Muscle layer of colon (tissue), 2 donors: ENCODE measurements around the gene IGLL5.
"Not testable (repeated sequence)": the region's sequence is repeated elsewhere in the genome, so short reads cannot be mapped to it uniquely, and the experiment has no call there.

Source experiments
- H3K27ac ChIP-seq: one replicate; pipeline ENCODE4 v1.7.0; 2013; ENCODE audit warnings: low read depth, mild to moderate bottlenecking, low read length, moderate library complexity
- H3K27me3 ChIP-seq, 2 donors: one replicate each; pipeline ENCODE4 v1.7.0; 2013; ENCODE audit warnings: low read length in 2 of 2, mild to moderate bottlenecking in 2 of 2; ENCODE audit not compliant: insufficient read depth in 2 of 2, control insufficient read depth in 1 of 2
- H3K36me3 ChIP-seq: one replicate; pipeline ENCODE4 v1.7.0; 2013; ENCODE audit warnings: mild to moderate bottlenecking, low read length; ENCODE audit not compliant: insufficient read depth
- H3K4me1 ChIP-seq: one replicate; pipeline ENCODE4 v1.7.0; 2013; ENCODE audit warnings: mild to moderate bottlenecking, low read length; ENCODE audit not compliant: insufficient read depth
- H3K4me3 ChIP-seq, 2 donors: one replicate each; pipeline ENCODE4 v1.7.0; 2013; ENCODE audit warnings: low read length in 2 of 2, low read depth in 1 of 2, mild to moderate bottlenecking in 1 of 2, moderate library complexity in 1 of 2
- H3K9ac ChIP-seq: one replicate; pipeline ENCODE4 v1.7.0; 2013; ENCODE audit warnings: low read length
- H3K9me3 ChIP-seq: one replicate; pipeline ENCODE4 v1.7.0; 2013; ENCODE audit warnings: mild to moderate bottlenecking, low read length
- donor health status: abdominal sarcoma.
- donor health status: Adenocarcinoma of cecum.

Gene IGLL5

GRCh38 chr22:22891139-22891621, 3.6 kb downstream of the IGLL5 start:
- Histone ChIP-seq H3K27me3 (peaks cover 0 to 11% of the 10 kb centered on the region in 2 donors), H3K4me3 (no peak overlapping the region), H3K9ac (no peak overlapping the region), H3K4me1 (no peaks in the 10 kb centered on the region), H3K36me3 (no peaks in the 10 kb centered on the region), H3K9me3 (no peaks in the 10 kb centered on the region), H3K27ac (no peak overlapping the region)

DNA sequence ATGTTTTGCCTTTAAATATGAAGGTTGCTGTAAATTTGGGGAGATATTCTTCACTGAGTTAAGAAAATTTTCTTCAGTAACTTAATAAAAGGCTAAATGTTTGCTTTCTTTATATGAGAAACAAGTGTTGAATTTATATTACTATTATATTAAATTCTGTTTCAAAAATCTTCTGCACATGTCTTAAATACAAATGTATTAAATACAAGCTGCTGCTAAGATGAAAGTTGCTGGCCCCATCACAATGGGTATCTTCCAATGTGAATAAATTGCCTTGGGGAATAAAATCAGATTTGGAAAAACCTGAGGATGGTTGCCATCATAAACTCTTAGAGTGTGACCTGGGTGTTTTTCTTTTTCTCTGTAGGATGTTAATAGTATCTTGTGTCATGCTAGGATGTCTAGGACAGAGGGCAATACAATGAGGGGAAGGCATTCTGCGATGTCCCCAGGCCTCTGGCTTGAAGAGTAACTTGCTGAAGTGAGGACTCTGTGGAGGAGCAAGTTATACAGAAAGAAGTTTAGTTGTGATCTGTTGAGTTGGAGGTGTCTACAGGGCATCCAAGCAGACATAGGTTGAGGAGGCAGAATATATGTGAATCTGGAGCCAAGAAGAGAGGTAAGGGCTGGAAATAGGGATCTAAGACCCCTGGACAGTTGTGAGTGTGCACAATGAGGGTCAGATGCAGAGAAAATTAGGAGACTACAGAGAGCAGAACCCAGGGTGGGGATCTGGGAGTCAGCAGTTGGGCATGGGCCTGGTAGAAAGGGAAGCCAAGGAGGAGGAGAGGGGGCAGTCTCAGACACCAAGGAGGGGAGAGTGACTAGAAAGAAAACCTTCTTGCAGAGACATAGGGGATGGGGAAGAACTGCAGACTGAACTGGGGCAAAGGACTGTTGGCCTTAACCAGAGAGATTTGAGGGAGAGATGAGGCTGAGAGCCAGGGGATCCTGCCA, 4.8 kb downstream of the IGLL5 start:
- Histone ChIP-seq H3K9ac (no peak overlapping the region), H3K27ac (no peak overlapping the region), H3K4me3 (no peak overlapping the region), H3K4me1 (no peaks in the 10 kb centered on the region), H3K27me3 (peaks cover 0 to 10% of the 10 kb centered on the region in 2 donors), H3K9me3 (no peaks in the 10 kb centered on the region), H3K36me3 (no peaks in the 10 kb centered on the region)

DNA sequence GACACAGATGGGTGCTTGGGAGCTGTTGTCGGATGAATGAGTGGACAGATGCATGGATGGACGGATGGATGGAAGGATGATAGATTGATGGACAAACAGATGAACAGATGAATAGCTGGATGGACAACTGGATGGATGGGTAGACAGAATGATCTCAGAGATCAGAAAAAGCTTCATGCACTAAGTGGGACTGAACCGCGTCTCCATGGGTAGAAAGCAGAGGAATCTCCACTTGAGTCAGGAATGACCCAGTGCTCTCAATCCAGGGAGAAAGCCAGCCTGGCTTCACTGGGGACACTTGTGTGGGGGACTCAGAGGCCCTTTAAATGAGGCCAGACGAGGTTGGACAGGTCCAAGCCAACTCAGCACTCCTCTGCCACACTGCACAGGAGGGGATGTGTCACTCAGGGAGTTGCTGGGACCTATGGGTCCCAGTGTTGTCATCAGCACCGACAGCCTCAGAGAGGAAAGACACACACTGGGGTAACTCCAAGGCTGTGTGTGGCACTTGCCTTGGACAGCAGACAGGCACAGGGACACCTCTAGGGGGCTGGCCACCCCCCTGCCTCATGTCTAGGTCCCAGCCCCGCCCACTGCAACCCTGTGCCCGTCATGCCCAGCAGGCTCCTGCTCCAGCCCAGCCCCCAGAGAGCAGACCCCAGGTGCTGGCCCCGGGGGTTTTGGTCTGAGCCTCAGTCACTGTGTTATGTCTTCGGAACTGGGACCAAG, 5.6 kb downstream of the IGLL5 start:
- no peak overlapping the region for H3K4me3 ChIP-seq
- H3K27ac ChIP-seq, result no peak overlapping the region
- H3K36me3 ChIP-seq, result no peaks in the 10 kb centered on the region
- no peak overlapping the region for H3K9ac ChIP-seq
- H3K4me1 ChIP-seq, result no peaks in the 10 kb centered on the region
- H3K27me3 ChIP-seq, result peaks cover 0 to 4% of the 10 kb centered on the region in 2 donors
- H3K9me3 ChIP-seq, result no peaks in the 10 kb centered on the region

DNA sequence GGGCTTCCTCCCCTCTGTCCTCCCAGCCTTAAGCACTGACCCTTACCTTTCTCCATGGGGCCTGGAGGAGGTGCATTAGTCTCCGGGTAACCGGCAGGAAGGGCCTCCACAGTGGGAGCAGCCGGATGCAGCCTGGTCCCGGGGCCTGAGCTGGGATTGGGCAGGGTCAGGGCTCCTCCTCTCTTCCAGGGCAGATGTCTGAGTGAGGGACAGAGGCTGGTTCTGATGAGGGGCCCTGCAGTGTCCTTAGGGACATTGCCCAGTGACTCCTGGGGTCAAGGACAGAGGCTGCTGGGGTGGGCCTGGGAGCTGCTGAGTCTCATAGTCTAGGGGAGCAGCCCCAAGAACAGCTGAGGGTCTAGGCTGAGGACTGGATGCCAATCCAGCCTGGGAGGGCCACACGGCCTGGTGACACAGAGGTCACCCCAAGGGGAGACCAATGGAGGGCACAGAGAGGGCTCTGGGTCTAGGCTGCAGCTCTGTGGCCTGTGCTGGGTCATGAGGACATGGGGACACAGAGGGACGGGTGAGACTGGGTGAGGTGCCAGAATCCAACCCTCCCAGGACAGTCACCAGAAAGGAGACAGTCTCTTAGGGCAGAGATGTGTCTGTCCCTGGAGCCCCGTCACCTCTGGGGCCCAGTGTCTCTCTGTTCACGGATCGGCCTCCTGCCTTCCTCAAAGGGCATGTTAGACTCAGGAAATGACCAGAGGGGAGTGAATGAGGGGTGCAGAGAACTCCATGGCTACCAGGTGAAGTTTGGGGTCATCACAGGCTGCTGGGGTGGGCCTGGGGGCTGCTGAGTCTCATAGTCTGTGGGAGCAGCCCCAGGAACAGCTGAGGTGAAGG, 6.5 kb downstream of the IGLL5 start:
- no peak overlapping the region for H3K27ac ChIP-seq
- no peaks in the 10 kb centered on the region for H3K4me1 ChIP-seq
- H3K4me3 ChIP-seq, result no peak overlapping the region
- no peaks in the 10 kb centered on the region for H3K9me3 ChIP-seq
- peaks cover 0 to 4% of the 10 kb centered on the region in 2 donors for H3K27me3 ChIP-seq
- no peak overlapping the region for H3K9ac ChIP-seq
- no peaks in the 10 kb centered on the region for H3K36me3 ChIP-seq

DNA sequence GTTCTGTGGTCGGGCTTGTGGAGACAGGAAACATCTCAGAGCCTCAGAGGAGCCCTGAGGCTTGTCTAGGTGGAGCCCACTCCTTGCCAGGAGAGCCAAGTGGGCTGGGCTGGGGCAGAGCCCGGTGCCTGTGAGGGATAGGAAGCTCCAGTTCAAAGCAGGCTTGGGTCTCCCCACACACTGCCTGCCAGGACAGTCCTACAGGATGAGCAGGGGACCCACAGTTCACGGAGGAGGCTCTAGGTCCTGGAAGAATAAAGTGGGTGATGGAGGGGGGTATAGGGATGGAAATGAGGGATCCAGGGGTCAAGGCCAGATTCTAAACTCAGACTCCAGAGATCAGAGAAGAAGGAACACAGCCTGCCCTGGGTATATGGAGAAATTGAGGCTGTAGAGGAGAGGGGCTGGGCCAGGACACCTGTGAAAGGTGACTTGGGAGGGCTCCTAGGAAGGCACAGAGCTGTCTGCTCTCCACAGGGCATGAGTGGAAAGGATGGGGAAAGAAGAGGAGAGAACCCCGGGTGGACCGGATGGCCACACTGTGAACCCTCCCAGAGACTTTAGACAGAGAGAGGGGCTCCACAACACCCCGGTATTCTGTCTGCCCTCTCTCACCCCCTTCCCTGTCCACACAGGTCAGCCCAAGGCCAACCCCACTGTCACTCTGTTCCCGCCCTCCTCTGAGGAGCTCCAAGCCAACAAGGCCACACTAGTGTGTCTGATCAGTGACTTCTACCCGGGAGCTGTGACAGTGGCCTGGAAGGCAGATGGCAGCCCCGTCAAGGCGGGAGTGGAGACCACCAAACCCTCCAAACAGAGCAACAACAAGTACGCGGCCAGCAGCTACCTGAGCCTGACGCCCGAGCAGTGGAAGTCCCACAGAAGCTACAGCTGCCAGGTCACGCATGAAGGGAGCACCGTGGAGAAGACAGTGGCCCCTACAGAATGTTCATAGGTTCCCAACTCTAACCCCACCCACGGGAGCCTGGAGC, 7.4 kb downstream of the IGLL5 start:
- Histone ChIP-seq H3K27ac (no peak overlapping the region), H3K9me3 (no peaks in the 10 kb centered on the region), H3K4me3 (no peak overlapping the region), H3K36me3 (no peaks in the 10 kb centered on the region), H3K4me1 (no peaks in the 10 kb centered on the region), H3K9ac (no peak overlapping the region), H3K27me3 (peaks cover 0 to 4% of the 10 kb centered on the region in 2 donors)

DNA sequence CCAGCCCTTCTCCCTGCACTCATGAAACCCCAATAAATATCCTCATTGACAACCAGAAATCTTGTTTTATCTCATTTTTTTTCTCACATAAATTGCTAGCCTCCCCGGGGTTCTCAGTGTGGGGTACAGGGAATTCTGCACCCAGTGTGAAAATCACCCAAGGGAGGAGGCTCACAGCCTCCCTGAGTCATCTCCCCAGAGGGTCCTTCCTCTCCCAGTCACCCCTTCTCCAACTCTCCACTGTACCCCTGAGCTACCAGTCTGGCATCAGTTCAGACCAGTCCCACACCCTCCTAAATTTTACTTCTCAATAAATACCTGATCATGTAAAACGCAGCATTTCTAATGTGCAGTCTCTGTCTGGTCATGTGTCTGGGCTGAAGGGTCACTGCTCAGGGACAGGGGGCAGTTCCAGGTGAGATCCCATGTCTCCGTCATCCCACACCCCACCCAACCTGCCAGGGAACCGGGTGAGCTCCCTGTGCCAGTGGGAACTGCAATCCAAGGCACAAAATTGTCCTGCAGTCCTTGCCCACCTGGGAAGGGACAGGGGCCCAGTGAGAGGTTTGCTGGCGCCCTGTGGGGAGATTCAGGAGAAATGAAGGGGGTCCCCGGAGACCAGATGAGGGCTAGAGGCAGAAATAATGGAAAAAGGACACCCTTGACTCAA, 8.3 kb downstream of the IGLL5 start:
- H3K27ac ChIP-seq, result no peak overlapping the region
- no peaks in the 10 kb centered on the region for H3K36me3 ChIP-seq
- no peaks in the 10 kb centered on the region for H3K4me1 ChIP-seq
- H3K9ac ChIP-seq, result no peak overlapping the region
- H3K27me3 ChIP-seq, result peaks cover 0 to 4% of the 10 kb centered on the region in 2 donors
- H3K4me3 ChIP-seq, result no peak overlapping the region
- no peaks in the 10 kb centered on the region for H3K9me3 ChIP-seq

DNA sequence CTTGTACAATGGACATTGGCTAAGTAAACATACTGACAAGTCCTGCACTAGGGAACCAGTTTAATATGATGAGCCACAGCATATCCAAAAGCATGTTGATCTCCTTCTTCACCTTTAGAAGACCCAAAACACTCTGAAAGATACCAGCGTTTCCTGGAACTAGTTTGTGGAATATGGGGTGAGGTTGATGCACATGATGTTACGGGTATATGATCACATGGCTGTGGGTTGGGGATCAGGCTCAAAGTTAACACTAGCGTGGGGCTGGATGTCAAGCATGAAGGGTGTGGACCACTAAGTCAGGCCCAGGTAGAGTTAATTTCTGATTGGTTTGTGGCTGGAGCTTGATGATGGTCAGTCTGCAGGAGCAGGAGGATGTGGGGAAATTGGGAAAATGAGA, 9.0 kb downstream of the IGLL5 start:
- Histone ChIP-seq H3K9ac (no peak overlapping the region), H3K27ac (no peak overlapping the region), H3K36me3 (no peaks in the 10 kb centered on the region), H3K4me1 (no peaks in the 10 kb centered on the region), H3K9me3 (no peaks in the 10 kb centered on the region), H3K27me3 (peaks cover 0 to 4% of the 10 kb centered on the region in 2 donors), H3K4me3 (no peak overlapping the region)

DNA sequence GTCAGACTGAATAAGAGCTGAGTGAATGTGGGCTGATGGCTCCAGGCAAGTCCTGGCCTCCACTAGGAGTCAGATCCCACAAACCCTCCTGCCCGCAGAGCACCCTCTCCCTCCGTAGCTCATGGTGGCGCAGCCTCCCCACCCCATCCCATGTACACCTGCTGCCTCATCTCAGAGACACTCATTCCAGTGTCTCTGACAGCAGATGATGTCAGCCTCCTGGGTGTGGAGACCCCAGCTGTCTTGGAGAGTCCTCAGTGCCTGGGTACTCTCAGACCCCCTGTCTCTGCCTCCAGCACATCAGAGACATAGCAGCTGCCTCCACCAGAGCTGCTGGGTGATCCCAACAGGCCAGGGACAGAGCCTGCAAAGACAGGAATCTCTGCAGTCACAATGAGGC, 9.5 kb downstream of the IGLL5 start:
- Histone ChIP-seq H3K36me3 (no peaks in the 10 kb centered on the region), H3K27me3 (peaks cover 0 to 4% of the 10 kb centered on the region in 2 donors), H3K27ac (no peak overlapping the region), H3K4me1 (no peaks in the 10 kb centered on the region), H3K9ac (no peak overlapping the region), H3K4me3 (no peak overlapping the region), H3K9me3 (no peaks in the 10 kb centered on the region)

DNA sequence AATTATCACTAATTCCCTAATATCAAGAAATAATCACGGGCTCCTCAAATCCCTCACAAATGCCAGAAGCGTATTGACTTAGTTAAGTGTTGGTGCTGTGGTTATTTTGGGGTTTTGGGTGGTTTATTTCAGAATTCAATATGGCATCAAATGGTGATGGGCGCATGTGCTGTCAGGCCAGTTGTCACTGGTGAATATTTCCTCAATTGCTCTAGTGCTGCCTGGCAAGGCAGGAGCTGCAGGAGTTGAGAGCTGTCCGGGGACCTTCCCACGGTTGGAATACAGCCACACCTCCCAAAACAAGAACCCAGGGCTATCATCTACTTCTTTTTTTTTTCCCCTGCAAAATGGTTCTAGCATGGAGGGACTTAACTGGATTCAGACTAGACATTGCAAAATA, 10.3 kb downstream of the IGLL5 start:
- Histone ChIP-seq H3K4me1 (no peaks in the 10 kb centered on the region), H3K27me3 (peaks cover 0 to 4% of the 10 kb centered on the region in 2 donors)

GRCh38 chr22:22898411-22898950, 10.9 kb downstream of the IGLL5 start:
- H3K9ac ChIP-seq, H3K27me3 ChIP-seq, H3K4me3 ChIP-seq, H3K9me3 ChIP-seq, H3K4me1 ChIP-seq, H3K36me3 ChIP-seq, H3K27ac ChIP-seq: not testable (repeated sequence)

More for the DNA sequence above, 10.3 kb downstream of the IGLL5 start:
- Histone ChIP-seq H3K36me3 (no peaks in the 10 kb centered on the region), H3K9ac (no peak overlapping the region), H3K4me3 (no peak overlapping the region), H3K9me3 (no peaks in the 10 kb centered on the region), H3K27ac (no peak overlapping the region)
